Keratinocyte (primary cell): ENCODE data around the gene B3GNT2.

Experiments
- CTCF ChIP-seq, 3 experiments: IDR thresholded peaks in 1 of 3; conservative IDR thresholded peaks in 1 of 3; optimal IDR thresholded peaks in 1 of 3; 2 replicates in 2 of 3; 3 replicates in 1 of 3; pipeline versions ENCODE3 to v1.5.1; 2011; ENCODE audit warnings: low read length in 3 of 3, mild to moderate bottlenecking in 3 of 3, moderate library complexity in 2 of 3, control low read depth in 1 of 3, inconsistent platforms in 1 of 3; ENCODE audit not compliant: insufficient read depth in 2 of 3; ENCODE audit errors: extremely low read depth in 1 of 3
- EZH2 ChIP-seq: IDR thresholded peaks from one replicate; pipeline ENCODE4 v1.6.1; 2012; ENCODE audit warnings: inconsistent platforms, mild to moderate bottlenecking, low read length, moderate library complexity

- TF ChIP-seq CTCF (optimal IDR thresholded peaks at IDR 0.05 in 1 of 3, IDR thresholded peaks at IDR 0.05 in 1 of 3, conservative IDR thresholded peaks at IDR 0.05 in 1 of 3; ENCODE audit: extremely low read depth in 1 of 3, insufficient read depth in 2 of 3, low read length in 3 of 3) (no peak), EZH2 (no peak)
Measured at GRCh38 chr2:62217421-62217820, 21.5 kb downstream of the B3GNT2 start.
